HG03520 (cell line): ENCODE data around the gene GPR39.
"Not testable (repeated sequence)": the region's sequence is repeated elsewhere in the genome, so short reads cannot be mapped to it uniquely, and the experiment has no call there.

Source experiments
- ATAC-seq: cut with Tn5 transposase; IDR thresholded peaks from one replicate; pipeline ENCODE4 v1.9.1; 2021; ENCODE audit warnings: mild to moderate bottlenecking, moderate library complexity; ENCODE audit not compliant: unreplicated experiment

GPR39 gene

DNA sequence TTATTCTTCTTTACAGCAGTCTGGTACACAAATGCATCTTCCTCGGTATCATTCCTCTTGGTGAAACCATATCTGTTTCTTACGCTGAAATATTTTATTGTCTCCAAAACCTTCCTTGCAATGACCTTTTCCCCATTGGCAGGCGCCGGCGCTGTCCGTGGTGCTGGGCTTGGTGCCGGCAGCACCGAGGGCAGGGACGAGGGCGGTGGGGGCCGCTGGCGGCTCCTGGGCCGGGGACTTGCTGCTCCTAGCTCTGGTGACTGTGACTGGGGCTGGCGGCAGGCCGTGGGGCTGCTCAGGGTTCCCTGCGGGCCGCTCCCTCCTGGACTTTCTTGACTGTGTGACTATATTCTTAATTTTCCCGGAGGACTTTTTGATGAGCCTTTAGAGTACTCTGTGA is 72.5 kb downstream of the GPR39 start:
- ATAC-seq, result no peak

DNA sequence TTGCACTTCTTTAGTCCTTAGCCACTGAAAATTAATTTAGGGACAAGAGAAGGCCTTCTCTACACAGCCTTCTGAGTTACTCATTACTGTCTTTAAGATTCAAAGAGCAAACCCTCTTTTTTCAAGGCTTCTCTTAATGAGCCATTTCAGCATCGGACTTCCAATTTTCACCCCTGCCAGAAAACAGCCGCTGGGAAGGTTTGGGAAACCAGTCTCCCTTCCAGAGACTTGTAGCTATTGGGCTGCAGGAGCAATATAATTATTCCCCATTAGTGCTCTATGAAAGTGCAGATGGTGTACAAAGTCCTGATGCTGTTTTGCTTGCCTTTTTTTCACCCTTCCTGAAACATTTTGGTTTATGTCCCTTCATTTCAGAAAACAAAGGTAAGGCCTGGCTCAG is 79.3 kb downstream of the GPR39 start:
- ATAC-seq, result no peak

DNA sequence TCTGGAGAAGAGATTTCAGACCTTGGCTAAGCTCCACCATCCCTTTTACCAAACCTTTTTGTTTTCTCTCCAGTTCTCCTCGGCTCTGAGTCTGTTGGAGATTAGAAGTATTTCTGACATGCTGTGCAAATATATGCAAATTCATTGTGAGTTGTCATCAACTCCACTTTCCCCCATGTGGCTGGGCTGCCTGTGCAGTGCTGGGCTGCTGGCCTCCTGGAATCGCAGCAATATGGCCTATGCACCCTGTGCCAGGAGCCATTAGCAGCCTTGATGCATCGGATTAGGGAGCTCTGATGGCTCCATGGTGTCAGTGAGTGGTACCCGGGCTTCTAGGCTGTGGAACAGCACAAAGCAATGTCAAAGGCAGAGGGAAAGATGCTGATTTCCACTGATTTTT is 80.0 kb downstream of the GPR39 start:
- ATAC-seq, result no peak

DNA sequence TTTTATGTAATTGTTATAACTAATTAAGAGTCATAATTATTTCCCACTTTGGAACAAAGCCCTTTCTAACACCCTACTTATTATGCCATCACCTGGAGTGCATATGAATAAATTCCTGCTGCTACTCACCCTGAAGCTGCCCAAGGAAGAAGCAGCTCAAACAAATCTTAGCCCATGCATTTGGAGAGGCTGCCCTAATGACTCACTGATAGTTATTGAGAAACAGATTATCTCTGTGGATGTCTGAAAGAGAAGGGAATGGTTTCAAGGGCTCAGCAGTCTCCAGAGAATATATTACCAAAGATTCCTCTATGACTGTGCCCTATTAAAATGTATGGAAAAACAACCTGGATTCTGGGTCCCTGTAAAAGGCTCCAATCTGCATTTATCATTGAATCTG is 81.0 kb downstream of the GPR39 start:
- ATAC-seq, result no peak

DNA sequence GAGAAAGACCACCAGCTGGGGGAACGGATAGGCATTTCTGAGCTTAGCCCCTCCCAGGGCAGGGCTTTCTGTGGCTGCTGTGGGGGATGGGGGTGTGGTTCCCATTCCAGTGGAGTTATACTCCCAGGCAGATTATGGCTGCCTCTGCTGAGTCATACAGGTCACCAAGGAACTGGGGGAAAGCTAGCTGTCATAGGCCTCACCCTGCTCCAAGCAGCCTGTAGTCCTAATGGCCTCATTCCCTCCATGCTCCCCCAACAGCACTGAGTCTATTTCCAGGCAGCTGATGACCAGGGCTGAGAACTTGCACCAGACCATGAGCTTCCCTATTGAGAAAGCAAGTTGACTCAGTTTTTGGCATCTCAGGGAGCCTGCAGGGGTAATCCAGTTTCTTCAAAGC is 87.1 kb downstream of the GPR39 start:
- no peak for ATAC-seq

DNA sequence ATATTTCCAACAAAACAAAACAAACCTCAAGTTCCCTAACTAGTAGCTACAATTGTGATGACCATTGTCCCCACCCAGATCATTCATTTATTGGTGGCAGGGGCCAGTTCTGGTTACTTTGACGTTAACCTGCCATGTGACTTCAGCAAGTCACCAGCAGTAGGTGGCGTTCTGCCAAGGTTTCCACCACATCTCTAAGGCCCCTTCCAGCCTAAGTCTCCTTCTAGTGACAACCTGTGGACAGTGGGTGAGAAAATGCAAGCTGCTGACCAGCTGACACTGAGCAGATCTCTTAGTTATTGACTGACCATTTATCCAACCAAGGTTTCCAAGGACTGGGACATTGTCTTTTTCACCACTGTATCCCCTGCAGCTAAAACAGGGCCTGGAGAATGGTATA is 98.4 kb downstream of the GPR39 start:
- ATAC-seq, result no peak

DNA sequence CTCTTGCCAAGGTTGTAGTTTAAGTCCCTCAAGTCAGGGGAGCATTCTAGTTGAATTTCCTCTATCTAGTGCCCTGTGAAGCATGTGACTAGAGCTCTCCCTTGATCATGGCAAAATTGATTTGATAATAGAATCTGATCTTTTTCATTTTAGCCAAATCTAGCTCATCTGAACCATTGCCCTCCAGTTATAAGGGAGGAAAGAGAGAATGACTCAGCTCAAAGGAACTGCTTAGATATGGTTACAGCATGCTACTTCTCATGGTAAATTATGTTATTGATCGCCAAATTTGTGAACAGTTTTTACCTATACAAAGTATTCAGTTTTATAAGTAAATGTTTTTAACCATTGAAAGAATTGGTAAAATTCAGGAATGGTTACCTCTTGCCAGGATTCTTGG is 100.8 kb downstream of the GPR39 start:
- no peak for ATAC-seq

DNA sequence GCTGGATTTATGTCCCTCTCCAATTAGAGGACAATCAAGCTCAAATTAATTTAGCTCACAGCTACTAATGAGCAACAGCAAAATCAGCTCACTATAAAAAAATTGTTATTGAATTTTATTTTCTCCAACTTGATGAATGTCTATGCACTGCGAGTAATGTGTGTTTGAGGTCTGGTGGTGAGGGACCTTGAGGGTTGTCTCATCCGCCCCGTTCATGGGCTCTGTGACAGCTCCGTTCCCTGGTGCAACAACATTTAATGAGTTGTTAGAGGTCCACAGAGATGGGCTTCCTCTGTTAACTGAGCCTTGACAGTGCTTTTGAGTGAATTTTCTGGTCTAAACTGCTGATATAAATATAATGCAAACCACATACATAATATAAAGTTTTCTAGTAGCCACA is 101.7 kb downstream of the GPR39 start:
- ATAC-seq, result no peak

DNA sequence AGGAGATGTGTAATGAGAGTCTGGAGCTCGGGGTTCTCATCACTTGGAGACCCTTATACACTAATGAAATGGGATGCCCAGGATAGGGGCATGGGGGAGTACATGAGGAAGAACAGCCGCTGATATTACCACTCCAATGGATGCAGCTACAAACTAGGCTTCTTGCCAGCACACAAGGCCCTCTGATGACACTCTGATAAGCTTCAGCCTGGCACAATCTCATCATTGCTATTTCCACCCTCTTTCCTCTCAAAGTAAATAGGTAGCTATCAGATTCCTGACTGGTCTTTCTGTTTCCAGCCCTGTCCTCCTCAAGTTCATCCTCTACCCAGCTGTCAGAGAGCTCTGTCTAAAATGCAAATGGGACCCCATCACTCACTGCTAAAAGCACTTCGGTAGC is 103.0 kb downstream of the GPR39 start:
- no peak for ATAC-seq

DNA sequence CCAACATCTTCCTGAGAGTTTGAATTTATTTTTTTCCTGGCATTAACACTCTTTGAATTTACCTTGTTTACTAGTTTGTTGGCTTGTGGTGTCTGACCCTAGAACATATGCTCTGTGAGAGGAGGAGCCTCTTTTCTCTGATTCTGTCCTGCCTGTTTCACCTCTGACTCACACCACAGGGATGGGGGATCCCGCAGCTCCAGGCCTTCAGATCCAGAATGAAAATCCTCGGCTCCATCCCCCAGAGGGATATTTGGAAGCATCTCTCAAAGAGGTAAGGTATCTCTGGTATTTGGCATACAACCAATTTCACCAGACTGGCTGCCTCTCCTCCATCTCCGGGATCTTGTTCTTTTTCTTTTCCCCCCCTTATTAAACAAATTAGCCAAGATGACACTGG is 104.7 kb downstream of the GPR39 start:
- ATAC-seq, result no peak

DNA sequence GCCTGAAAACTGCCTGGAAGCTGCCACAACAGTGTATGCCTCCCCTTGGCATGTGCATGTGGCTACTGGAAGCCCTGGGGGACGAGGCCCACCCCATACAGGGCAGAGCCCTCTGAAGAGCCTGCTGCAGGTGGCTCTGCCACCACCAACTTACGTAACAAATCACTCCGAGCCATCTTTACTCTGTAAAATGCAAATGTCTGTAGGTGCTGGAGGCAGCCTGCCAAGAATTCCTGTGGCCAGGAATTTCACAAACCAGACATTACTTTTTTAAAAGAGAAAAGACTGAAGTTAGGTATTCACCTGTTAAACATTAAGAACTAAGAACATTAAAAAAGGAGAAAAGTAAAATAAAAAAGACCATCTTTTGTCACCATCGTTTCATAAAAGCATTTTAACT is 106.3 kb downstream of the GPR39 start:
- ATAC-seq, result no peak

DNA sequence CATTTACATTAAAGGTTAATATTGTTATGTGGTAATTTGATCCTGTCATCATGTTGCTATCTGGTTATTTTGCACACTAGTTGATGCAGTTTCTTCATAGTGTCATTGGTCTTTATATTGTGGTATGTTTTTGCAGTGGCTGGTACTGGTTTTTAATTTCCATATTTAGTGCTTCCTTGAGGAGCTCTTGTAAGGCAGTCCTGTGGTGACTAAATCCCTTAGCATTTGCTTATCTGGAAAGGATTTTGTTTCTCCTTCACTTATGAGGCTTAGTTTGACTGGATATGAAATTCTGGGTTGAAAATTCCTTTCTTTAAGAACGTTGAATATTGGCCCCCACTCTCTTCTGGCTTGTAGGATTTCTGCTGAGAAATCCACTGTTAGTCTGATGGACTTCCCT is 120.5 kb downstream of the GPR39 start:
- not testable (repeated sequence) for ATAC-seq

DNA sequence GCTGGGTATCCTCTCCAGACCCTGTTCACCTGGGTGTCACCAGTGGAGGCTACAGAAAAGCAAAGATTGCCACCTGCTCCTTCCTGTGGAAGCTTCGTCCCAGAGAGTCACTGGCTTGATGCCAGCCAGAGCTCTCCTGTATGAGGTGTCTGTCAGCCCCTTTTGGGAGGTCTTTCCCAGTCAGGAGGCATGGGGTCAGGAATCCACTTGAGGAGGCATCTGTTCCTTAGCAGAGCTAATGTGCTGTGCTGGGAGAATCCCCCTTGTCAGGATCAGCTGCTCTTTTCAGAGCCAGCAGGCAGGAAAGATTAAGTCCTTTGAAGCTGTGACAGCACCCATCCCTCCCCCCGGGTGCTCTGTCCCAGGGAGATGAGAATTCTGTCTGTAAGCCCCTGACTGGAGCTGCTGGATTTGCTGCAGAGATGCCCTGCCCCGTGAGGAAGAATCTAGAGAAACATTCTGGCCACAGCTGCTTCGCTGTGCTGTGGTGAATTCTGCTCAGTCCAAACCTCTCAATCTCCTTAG is 121.8 kb downstream of the GPR39 start:
- no peak for ATAC-seq

DNA sequence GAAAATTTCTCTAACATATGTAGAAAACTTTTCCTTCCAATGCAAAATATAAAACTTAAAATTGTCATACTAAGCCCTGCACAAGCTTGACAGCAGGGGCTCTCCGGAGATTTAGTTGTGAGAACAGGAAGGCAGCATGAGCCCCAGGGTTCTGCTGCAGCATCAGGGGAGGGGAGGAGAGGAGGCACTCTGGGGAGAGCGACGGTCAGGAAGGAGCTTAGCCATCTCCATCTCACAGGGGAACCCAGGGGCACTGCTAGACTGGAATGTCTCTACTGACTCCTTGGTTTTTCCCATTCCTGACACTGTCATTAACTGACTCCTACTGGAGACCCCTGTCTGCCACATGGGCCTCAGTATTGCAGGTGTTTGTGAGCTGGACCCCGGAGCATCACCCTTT is 123.6 kb downstream of the GPR39 start:
- no peak for ATAC-seq

DNA sequence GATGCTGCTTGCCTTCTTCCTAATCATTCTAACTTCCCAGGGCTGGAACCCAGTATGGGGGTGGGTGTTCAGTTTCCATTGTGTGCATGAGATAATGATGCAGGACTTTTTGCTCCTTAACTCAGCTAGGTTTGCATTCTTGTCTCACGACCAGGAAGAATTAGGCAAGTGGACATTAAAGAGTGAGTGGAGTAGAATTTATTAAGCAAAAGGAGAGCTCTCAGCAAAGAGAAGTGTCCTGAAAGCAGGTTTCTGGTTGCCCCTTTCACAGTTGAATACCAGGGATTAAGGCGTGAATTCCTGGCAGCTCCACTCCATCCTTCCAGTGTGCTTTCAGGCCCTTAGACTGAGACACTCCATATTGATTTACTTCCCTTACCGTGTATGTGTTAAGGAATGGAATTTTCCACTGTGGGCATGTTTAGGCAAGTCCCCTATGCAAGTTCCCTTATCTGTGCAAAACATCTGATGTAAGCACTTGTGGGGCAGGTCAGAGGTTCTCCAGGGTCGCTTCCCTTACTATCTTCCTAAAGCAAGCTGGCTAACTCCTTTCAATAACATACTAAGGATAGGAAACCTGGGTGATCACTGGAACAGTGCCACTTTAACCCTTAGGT is 126.5 kb downstream of the GPR39 start:
- ATAC-seq, result no peak

DNA sequence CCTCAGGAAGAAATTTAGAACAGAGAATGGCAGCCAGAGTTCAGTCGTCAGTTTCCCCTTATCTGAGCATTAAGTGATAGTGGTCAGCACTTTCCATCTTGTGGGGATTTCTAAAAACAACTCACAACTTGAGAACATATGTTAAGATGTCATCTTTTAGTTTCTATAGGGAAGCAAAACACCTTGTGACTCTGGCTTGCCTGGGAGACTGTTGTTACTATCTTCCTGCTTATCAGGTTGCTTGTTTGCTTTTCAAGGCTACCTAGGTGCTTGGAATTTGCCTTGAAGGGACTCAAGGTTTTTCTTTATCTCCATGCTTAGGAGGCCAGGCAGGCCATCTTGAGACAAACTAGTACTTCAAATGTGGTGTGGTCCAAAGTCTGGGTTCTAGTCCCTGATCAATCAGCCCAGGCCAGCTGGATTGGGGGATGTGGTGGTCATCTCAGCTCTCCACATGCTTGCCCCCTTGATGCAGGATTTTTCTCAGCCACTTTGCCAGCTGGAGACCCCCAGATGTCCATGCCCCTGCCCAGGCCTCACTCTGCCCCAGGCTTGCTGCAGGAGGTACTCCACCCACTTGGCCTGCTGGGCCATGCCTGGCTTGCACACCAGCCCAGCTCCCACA is 127.5 kb downstream of the GPR39 start:
- ATAC-seq, result no peak

DNA sequence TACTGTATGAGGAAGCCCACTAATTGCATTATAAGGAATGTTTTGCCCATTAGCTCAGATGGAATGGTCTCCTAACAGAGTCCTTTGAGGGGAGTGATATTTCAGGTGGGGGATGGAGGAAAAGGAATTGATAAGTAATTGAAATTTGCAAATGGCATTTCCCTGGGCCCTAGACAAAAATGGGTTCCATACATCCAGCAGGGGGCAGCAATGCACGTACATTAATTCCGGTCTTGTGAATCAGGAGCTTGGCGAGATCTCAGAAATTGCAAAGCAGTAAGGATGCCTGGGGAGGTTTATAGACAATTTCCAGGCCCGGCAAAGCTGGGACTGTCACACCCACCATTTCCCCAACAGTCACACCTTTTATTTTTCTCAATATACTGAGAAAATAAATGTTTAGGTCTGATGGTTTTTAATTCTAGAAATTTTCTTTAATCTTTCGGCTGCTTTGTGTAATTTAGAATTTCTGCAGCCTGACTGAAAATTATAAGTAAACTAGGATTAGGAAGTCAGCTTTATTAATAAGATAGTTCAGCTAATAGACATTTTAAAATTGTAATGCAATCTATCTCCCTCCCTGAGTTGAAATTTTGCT is 130.6 kb downstream of the GPR39 start:
- no peak for ATAC-seq

DNA sequence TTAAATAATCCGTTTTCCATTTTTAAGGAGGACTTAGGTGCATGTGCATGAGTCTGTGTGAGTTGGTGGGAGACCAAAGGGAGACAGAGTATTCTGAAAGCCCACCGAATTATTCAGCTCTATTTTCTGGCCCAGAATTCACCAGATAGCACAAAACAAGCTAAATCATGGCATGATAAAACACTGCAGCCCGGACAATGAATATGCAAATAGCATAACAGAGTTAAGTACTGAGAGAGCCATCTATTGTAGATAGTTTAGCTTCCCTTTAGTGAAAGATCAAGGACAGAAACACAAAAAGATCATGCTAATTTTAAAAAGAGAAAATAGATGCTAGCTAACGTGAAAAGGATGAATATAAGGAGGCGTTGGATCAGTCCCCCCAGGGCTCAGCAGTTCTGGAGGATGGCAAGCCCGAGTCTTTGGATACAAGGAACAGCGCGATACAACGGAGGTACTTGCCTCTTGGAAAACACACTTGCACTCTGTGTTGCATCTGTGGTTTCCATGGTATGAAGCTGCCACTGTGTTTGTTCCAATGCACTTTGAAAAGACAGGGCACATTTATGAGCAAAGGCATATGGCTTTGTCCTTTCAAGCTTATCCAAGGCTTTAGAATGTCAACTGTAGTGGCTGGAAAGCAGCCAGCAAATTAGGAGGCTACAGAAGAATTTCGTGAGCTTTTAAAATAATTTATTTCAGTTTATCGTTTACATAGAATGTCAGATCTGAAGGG is 133.5 kb downstream of the GPR39 start:
- no peak for ATAC-seq

DNA sequence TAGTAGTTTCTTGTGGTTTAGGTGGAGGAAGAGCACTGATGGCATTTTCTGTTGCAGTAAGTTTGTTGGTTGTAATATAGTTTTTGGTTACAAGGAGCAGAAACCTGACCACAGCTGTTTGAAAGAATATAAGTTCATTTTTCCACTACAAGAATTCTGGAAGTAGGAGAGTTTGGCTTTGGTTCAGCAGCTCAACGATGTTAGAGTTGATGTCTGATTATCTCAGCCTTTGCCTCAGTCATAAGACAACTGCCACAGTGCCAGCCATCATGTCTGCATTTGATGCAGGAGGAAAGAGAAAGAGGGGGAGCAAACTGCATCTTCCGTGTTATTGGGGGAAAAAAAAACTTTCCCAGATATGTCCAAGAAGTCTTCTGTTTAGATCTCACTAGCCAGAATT is 134.3 kb downstream of the GPR39 start:
- no peak for ATAC-seq

DNA sequence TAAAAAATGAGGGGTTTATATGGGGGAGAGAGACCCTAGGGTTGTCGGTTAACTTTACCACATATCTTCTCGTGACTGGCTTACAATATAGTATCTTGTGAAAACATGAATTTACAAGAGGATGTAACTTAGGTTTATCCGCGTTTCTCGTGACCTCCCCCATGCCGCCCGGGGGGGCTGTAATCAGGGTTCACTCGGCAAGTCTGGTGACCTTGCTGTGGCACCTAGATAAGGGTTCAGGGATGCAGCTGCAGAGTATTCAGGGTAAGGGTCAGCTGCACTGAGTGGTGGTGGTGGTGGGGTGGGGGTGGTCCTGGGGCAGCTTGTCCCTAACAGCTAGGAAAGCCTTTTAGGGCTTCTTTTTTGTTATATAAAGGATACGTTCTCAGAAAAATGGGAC is 141.1 kb downstream of the GPR39 start:
- ATAC-seq, result no peak

DNA sequence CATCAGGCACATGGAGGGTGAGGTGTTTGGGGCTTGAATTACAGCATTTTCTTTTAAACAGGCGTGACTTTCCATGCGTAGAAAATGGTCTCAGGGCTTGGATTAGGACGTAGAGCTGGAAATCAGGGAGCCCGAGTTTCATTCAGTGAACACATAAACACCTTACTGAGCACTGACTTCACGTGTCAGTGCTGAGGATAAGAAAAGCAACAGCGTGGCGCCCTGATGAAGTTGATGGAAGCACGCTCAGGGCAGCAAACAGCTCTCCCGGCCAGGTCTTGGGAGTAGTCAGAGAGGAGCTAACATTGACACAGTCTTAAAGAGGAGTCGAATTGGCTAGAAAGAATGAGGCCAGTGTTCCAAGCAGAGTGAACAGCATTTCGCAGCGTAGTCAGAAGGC is 142.7 kb downstream of the GPR39 start:
- ATAC-seq, result no peak

DNA sequence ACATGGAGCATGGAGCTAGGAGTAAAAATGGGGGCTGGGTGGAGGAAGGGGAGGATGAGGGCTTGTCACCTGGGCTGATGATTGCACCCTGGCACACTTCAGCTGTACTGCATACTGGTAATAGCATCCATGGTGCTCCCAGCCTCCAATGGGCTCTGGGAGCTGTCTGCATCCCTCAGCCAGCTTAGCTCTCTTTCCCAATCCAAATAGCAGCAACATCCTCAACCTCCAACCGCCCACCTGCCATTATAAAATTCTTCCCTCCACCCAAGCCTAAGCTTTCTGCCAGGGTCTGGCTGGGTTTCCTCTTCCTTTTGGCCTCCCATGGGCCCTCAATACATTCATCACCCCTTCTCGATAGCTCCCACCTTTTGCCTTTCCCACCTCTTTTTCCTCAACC is 143.3 kb downstream of the GPR39 start:
- no peak for ATAC-seq
